Right ventricle myocardium inferior (tissue), 1 donor: ENCODE results near the gene WFS1. TPM values are rescaled to one million over a fixed set of nuclear protein-coding genes. Genes with fewer than 3 reads are reported as not detected.

Source experiments
- ATAC-seq: fragments of 200-7000 bp; cut with Tn5 transposase; one replicate; pipeline ENCODE4 v1.9.1; 2020; ENCODE audit warnings: mild to moderate bottlenecking, moderate library complexity
- DNase-seq: peaks from one replicate; pipeline ENCODE4 v3.0.0; 2021; ENCODE audit errors: missing footprints
- intact Hi-C: fragments of 100-400 bp; cut with DNase I; formaldehyde crosslinking; loops from one replicate; pipeline ENCODE4 v1.11.0; 2022
- long read RNA-seq: library from polyadenylated mRNA; unstranded; transcript quantifications from one replicate; pipeline ENCODE4 v2.0.0, GENCODE V29; 2021
- total RNA-seq: library from RNA; stranded (reverse); fragmentation: NEBNext Ultra II Directional; extraction: Animal tissue kit (Norgen Biotek cat#: 25700); gene quantifications from one replicate; pipeline ENCODE4 v1.2.1, GENCODE V29; 2021
- donor health status: DM: no; HTN: yes; CAD: no; lungs with severe emphysema.

WFS1 gene, protein sequence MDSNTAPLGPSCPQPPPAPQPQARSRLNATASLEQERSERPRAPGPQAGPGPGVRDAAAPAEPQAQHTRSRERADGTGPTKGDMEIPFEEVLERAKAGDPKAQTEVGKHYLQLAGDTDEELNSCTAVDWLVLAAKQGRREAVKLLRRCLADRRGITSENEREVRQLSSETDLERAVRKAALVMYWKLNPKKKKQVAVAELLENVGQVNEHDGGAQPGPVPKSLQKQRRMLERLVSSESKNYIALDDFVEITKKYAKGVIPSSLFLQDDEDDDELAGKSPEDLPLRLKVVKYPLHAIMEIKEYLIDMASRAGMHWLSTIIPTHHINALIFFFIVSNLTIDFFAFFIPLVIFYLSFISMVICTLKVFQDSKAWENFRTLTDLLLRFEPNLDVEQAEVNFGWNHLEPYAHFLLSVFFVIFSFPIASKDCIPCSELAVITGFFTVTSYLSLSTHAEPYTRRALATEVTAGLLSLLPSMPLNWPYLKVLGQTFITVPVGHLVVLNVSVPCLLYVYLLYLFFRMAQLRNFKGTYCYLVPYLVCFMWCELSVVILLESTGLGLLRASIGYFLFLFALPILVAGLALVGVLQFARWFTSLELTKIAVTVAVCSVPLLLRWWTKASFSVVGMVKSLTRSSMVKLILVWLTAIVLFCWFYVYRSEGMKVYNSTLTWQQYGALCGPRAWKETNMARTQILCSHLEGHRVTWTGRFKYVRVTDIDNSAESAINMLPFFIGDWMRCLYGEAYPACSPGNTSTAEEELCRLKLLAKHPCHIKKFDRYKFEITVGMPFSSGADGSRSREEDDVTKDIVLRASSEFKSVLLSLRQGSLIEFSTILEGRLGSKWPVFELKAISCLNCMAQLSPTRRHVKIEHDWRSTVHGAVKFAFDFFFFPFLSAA
- total RNA-seq, result 88.4 TPM
- long read RNA-seq, transcript WFS1-202 (8 exons, 3,255 nt), result minor isoform, 19 of 184 reads
- long read RNA-seq, transcript WFS1-201 (8 exons, 3,640 nt), result major isoform, 87 of 184 reads
- long read RNA-seq, transcript WFS1-206 (2 exons, 570 nt), result minor isoform, 5 of 184 reads
- long read RNA-seq, partial matches to known transcripts, result 66 of 184 reads
- long read RNA-seq, other reads (novel, unspliced or antisense), result 7 of 184 reads

- ATAC-seq, result peak; percentile 99
- intact Hi-C loops, result loop anchor here (5.0 to 10.0 kb wide), 2 partner anchors 37 to 795 kb away; partner anchors contain the start of gene GRPEL1
- peak; percentile 98 for DNase-seq
Observed at GRCh38 chr4:6269616-6270511, at the start of gene WFS1. Gene WFS1, plus strand, starts transcription at chr4:6269850. Its CDS starts 7,606 bp downstream, at chr4:6277456.

DNA sequence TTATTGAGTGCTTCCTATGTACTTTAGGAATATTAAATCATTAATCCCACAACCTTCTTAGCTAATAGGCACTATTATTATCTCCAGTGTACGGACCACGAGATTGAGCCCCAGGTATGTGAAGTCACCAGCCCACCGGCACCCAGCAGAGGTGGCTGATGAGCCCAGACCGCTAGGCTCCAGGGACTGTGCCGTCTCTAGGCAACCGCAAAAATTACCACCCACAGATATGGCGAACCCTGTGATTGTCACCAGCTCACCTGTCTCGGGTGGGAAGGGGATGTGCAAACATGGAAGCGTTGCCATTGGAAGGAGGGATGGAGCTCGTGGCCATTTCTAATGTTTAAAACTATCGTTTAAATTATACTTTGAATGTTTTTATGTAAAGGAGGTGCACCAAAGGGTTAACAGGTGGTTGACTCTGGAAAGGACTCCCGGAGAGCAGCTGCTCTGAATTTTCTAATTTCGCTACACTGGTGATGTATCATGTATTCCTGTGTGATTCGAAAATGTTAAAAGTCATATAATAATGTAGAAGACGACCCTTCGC is 48.3 kb upstream of the WFS1 start:
- ATAC-seq, result no peak
- intact Hi-C loops, result no loop called here
- DNase-seq, result no peak

DNA sequence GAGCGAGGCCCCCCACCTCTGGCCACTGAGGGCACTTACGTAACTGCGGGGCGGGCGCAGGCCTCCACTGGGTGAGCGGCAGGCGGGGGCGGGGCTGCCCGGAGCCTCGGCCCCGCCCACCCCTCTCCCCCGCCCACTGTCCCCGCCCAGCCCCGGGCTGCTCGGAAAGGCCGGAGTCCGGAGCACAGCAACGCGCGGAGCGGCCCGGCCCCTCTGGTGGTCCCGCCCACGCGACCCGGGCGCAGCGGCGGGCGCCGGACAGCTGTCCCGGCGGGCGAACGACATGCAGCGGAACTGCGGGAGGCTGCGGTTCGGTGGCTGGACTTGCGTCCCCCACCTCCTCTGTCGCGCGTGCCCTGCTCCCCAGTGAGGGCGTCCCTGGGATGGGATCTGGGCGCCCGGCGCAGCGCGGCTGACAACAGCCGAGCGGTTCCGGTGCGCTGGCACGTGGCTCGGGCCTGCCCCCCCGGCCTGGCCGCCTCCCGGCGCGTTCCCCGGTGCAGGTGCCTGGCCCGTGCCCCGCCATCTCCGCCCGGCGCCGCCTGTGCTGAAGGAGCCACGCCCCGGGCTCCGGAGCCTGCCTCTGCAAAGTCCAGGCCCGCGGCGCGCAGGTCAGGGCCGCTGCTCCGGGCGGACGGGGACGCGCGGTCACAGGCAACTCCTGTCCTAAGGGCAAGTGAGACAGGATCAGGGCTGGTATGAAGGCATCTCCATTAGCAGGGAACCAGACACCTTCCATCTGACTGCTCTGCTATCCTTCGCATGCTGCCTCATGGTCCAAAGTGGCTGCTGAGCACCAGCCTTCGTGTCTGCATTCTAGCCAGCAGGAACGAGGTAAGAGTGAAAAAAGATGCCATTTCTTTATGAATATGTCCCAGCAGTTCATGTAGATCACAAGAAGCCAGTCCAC is 47.5 kb upstream of the WFS1 start:
- DNase-seq, result no peak
- intact Hi-C loops, result no loop called here

GRCh38 chr4:6222761-6223292 is 46.8 kb upstream of the WFS1 start:
- intact Hi-C loops, result no loop called here
- no peak for ATAC-seq

More for the DNA sequence above, 47.5 kb upstream of the WFS1 start:
- ATAC-seq, result peak; percentile 63

DNA sequence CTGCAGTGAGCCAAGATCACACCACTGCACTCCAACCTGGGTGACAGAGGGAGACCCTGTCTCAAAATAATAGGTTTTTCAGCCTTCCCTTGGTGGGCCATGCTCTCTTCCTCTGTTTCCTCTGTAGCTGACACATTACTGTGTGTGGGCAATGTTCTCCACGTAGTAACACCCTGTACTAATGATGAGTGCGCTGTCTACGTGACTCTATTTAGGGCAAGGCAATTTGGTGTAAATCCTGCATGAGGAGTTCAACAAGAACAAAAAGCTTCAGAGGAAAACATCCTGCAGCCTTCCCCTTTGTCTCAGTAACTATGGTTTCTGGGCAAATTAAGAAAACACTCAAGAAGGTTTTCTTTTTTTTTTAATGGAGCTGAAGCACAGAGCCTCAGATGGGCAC is 44.9 kb upstream of the WFS1 start:
- DNase-seq, result no peak
- intact Hi-C loops, result no loop called here
- ATAC-seq, result no peak

More at GRCh38 chr4:6222761-6223292, 46.8 kb upstream of the WFS1 start:
- no peak for DNase-seq

- no peak for DNase-seq
- intact Hi-C loops, result no loop called here
- ATAC-seq, result no peak
Observed at GRCh38 chr4:6225469-6225868, 44.2 kb upstream of the WFS1 start.

DNA sequence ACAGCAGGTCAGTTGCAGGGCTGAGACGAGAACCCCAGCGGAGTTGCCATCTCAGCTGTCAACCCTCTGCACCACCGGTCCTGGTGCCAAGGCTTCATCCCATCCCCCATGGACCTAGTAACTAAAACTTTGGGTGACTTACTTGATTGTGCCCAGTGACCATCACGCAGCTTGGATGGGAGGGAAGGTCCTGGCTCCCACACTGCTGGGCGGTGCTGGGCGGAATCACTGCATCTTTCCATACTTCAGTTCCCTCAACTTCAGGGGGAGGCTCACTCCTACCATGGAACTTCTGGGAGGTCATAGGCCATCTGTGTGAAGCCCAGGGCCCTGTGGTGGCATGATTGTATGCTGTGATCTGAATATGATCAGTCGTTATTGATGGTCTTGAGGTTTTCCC is 43.1 kb upstream of the WFS1 start:
- intact Hi-C loops, result no loop called here
- no peak for DNase-seq
- ATAC-seq, result no peak

- intact Hi-C loops, result no loop called here
- no peak for ATAC-seq
- no peak for DNase-seq
Observed at GRCh38 chr4:6227412-6228157, 42.1 kb upstream of the WFS1 start.

DNA sequence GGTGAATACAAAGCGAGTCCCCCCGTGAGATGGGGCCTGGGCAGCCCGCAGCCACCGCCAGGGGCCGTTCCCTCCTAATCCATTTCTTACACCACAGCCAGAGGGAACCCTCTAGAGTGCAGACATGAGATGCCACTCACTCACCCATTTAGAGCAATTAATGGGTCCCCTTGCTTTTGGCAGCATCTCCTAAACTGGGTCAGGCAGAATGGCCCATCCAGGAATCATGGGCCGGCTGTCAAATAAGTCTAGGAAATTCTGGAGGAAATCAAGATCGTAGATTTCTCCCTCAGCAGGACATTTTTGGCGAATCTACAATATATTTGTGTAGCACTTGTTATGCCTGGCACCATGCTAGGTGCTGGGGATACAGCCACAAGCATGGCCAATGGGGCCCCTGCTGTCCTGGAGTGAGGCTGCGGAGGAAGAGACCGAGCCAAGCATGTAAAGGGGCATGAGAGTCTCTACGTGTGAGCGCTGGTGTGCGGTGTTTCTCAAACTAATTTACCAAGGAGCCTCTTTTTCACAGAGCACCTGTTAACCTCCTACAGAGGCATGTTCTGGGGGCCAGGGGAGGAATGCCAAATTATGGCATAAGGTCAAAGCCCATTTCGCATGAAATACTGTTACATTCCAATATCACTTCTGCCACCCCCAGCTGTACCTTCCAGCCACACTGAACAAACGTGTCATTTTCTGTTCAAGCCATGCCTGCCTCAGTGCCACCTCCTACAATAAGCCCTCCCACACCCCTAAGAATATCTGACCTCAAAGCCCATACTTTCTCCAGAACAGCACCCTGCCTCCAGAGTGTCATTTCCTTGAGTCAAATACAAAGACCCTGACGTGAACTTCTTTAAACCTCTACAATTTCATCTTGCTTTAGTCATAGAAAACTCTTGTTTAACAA is 41.2 kb upstream of the WFS1 start:
- intact Hi-C loops, result no loop called here
- DNase-seq, result no peak
- no peak for ATAC-seq

DNA sequence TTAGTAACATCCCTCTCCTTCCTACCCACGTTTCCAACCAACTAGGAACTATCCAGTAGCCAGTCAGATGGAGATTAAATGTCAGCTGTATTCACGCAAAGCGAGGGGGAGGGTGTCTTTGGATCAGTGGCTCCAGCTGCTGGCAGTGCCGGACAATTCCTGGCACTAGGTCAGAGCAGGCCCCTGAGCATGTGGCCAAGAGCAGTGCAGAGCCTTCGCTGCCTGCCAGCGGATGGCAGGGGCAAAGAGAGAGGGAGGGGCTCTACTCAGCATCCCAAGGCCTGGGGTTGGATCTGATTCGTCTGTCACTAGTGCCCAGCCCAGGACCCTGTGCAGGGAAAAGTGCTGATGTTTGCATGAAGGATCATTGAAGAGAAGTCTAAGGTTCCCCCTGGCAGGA is 40.6 kb upstream of the WFS1 start:
- DNase-seq (no peak), ATAC-seq (peak; percentile 71)
- intact Hi-C loops, result no loop called here

DNA sequence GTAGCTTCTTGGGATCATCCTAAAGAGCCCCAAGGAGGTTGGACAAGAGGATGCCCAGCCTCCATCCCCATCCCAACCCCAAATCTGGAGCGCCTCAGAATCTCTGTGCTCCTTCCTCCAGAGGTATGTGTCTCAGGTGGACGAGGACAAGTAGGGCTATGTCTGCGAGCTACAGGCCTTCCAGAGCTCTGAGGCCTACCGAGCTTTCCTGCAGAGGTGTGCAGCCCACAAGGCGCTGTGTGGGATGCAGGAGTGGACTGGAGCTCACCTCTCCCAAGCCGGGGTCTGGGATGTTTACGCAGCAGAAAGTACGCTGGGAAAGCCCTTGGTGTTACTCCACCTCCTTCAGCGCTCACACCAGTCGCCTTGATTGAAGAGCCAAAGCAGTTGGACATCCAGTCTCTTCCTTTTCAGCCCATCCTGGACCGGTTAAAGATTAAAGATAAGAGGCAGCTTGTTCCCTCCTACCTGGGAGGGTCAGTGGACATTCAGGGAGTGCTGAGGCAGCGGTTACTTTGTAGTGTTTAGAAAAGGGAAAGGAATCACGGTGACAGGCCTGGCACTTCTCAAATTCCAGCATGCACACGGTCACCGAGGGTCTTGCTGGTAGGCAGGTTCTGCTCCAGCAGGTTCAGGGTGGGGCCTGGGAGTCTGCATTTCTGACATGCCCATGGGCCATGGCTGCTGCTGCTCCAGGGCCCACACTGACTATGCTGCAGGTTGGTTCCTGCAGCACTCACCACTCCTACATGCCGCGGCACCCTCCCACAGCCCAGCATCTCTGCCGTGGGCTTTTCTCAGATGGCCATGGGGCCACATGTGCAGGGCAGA is 39.8 kb upstream of the WFS1 start:
- ATAC-seq, result no peak
- no peak for DNase-seq
- intact Hi-C loops, result no loop called here

GRCh38 chr4:6230502-6230785 is 39.2 kb upstream of the WFS1 start:
- intact Hi-C loops, result no loop called here
- no peak for ATAC-seq
- DNase-seq, result no peak

DNA sequence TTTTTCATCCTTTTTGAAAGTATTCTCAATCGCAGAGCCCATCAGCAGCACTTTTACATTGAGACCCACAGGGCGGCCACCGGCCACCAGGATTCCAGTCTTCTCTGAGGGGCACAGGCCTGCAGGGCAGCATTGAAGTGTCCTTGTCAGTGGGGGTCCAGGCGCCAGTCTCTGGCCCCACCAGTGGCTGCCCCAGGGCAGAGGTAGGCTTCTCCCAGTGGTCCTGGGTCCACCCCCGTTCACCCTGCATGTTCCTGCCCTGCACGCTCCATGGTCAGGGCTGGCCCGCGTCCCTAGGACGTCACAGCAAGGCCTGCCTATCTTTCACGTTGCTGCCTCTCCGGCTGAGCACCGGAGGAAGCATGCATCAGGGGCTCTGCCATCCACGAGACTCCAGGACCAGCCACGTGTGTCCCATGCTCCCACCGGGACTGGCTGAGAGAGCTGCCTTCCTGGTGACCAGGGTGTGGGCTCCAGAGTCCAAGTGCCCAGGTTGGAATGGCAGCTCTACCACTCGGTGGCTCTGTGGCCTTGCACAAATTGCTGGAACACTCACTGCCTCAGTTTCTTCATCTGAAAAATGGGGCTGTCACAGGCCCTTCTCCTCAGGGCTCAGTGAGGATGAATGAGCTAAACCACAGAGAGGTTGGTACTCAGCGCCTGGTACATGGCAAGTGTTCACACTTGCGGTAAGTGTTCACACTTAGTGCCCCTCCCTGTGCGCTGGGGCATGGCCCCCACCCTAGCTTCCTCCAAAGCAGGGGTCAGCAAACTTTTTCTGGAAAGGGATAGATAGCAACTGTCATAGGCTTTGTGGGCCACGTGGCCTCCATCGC is 38.6 kb upstream of the WFS1 start:
- ATAC-seq (no peak), DNase-seq (no peak)
- intact Hi-C loops, result no loop called here

GRCh38 chr4:6231663-6232165 is 37.9 kb upstream of the WFS1 start:
- intact Hi-C loops, result no loop called here
- DNase-seq (no peak), ATAC-seq (no peak)
